ENCODE results near the gene CDKAL1.
A peak's percentile ranks its signal among the peaks of the same experiment; 100 is the strongest.

Gene CDKAL1

DNA sequence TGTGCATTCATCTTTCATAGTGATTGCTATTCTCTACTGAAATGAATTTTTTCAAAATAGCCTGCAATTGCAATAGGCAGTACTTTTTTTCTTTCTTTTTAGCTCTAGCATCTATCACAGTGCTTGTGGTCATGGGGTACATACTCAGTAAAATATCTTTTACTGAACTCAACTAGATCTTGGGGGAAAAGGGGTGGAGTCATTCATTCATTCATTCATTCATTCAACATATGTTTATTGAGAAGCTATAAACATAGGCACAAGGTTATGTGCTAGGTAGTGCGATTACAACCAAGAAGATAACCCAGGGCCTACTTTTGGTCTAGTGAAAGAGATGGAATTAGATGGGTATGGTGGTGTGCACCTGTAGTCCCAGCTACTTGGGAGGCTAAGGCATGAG lies 1.4 kb upstream of the CDKAL1 start:
- DNase-seq (ENCODE audit: low read depth, low spot score), result no peak
- no peak overlapping the region for H3K4me3 ChIP-seq (ENCODE audit: low read depth, low read length)
- CTCF ChIA-PET, result interaction anchor here (0.9 to 1.3 kb wide), 5 partner anchors 9 to 242 kb away, joined by 3 to 11 read pairs (median 3); no protein-coding TSS in a partner anchor
- TF ChIP-seq, protein P1, sequence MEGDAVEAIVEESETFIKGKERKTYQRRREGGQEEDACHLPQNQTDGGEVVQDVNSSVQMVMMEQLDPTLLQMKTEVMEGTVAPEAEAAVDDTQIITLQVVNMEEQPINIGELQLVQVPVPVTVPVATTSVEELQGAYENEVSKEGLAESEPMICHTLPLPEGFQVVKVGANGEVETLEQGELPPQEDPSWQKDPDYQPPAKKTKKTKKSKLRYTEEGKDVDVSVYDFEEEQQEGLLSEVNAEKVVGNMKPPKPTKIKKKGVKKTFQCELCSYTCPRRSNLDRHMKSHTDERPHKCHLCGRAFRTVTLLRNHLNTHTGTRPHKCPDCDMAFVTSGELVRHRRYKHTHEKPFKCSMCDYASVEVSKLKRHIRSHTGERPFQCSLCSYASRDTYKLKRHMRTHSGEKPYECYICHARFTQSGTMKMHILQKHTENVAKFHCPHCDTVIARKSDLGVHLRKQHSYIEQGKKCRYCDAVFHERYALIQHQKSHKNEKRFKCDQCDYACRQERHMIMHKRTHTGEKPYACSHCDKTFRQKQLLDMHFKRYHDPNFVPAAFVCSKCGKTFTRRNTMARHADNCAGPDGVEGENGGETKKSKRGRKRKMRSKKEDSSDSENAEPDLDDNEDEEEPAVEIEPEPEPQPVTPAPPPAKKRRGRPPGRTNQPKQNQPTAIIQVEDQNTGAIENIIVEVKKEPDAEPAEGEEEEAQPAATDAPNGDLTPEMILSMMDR (IDR thresholded peaks at IDR 0.05; ENCODE audit: insufficient read depth, low read length, missing control alignments), result no peak
- POLR2A ChIA-PET, result no interaction called here

- TF ChIP-seq, protein P1 (IDR thresholded peaks at IDR 0.05; ENCODE audit: insufficient read depth, low read length, missing control alignments), result no peak
- peak overlapping the region; percentile 80 for H3K4me3 ChIP-seq (ENCODE audit: low read depth, low read length)
- POLR2A ChIA-PET, result interaction anchor here (0.7 kb wide), 1 partner anchor 277 kb away, joined by 4 read pairs; no protein-coding TSS in a partner anchor
- CTCF ChIA-PET, result interaction anchor here (0.5 to 1.3 kb wide), 3 partner anchors 135 to 243 kb away, joined by 3 to 11 read pairs (median 3); no protein-coding TSS in a partner anchor
- DNase-seq (ENCODE audit: low read depth, low spot score), result no peak
Measured at GRCh38 chr6:20533746-20534294, 437 bp upstream of the CDKAL1 start.

DNA sequence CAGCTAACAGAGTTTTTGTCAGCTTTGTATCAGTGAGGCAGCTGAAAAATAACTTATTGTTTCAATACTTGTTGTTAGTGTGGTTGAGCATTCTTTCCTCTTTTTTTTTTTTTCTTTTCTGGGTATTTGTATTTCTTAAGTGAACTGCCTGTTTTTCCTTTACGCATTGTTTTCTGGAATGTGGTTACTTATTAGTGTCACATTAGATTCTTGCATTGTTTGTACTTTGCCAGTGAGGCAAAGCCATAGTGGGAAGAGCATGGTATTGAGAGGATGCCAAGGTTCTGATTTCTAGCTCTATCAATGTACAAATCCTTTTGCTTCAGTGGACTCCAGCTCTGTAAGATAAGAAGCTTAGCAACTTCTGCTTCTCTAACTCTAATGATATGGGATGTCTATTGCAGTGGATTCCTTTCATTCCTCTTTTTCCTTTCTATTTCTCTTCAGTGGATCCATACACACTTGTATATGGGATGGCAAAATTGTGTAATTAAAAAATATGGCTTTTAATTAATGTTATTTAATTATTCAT lies 3.9 kb downstream of the CDKAL1 start:
- CTCF ChIA-PET, result interaction anchor here (1.1 to 2.5 kb wide), 2 partner anchors 12 to 26 kb away, joined by 3 to 7 read pairs; no protein-coding TSS in a partner anchor
- H3K4me3 ChIP-seq (ENCODE audit: low read depth, low read length), result no peak overlapping the region
- POLR2A ChIA-PET, result no interaction called here
- TF ChIP-seq, protein P1 (IDR thresholded peaks at IDR 0.05; ENCODE audit: insufficient read depth, low read length, missing control alignments), result no peak
- no peak for DNase-seq (ENCODE audit: low read depth, low spot score)

- ChIA-PET POLR2A (no interaction called here), CTCF (interaction anchor here (1.1 to 2.5 kb wide), 2 partner anchors 11 to 25 kb away, joined by 3 to 7 read pairs; no protein-coding TSS in a partner anchor)
- no peak for DNase-seq (ENCODE audit: low read depth, low spot score)
- TF ChIP-seq, protein P1 (IDR thresholded peaks at IDR 0.05; ENCODE audit: insufficient read depth, low read length, missing control alignments), result no peak
- no peak overlapping the region for H3K4me3 ChIP-seq (ENCODE audit: low read depth, low read length)
Measured at GRCh38 chr6:20538907-20539306, 4.7 kb downstream of the CDKAL1 start.

DNA sequence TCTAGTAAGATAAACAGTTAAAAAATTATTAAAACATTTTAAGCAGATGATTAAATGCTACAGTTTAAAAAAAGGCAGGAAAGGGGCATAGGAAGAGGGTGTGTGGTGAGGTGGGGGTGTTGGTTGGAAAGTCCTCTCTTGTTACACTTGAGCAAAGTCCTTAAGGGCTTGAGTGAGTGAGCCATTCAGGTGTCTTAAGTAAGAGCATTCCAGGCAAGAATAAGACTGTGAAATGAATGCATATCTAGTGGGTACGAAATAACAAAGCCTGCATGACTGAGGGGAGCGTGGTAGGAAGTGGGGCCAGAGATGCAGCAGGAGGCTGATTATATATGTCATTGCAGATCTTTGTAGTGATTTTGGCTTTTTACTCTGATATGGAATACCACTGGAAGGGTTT lies 5.1 kb downstream of the CDKAL1 start:
- ChIA-PET POLR2A (no interaction called here), CTCF (interaction anchor here (1.1 kb wide), 1 partner anchor 25 kb away, joined by 3 read pairs; no protein-coding TSS in a partner anchor)
- H3K4me3 ChIP-seq (ENCODE audit: low read depth, low read length), result no peak overlapping the region
- TF ChIP-seq, protein P1 (IDR thresholded peaks at IDR 0.05; ENCODE audit: insufficient read depth, low read length, missing control alignments), result no peak
- no peak for DNase-seq (ENCODE audit: low read depth, low spot score)

- CTCF ChIA-PET, result no interaction called here
- H3K4me3 ChIP-seq (ENCODE audit: low read depth, low read length), result no peak overlapping the region
- TF ChIP-seq, protein P1 (IDR thresholded peaks at IDR 0.05; ENCODE audit: insufficient read depth, low read length, missing control alignments), result no peak
- POLR2A ChIA-PET, result no interaction called here
- DNase-seq (ENCODE audit: low read depth, low spot score), result no peak
Measured at GRCh38 chr6:20540683-20541082, 6.4 kb downstream of the CDKAL1 start.
